ENCODE results near the gene ABLIM2.

Gene ABLIM2

GRCh38 chr4:8158710-8159536 lies at the start of gene ABLIM2:
ABLIM2 (minus strand) TSS chr4:8158813; CDS start chr4:8158689, 124 bp downstream.
- DNase-seq = peak; percentile 85

GRCh38 chr4:8207314-8207713 lies 48.7 kb upstream of the ABLIM2 start:
- no peak for DNase-seq

DNA sequence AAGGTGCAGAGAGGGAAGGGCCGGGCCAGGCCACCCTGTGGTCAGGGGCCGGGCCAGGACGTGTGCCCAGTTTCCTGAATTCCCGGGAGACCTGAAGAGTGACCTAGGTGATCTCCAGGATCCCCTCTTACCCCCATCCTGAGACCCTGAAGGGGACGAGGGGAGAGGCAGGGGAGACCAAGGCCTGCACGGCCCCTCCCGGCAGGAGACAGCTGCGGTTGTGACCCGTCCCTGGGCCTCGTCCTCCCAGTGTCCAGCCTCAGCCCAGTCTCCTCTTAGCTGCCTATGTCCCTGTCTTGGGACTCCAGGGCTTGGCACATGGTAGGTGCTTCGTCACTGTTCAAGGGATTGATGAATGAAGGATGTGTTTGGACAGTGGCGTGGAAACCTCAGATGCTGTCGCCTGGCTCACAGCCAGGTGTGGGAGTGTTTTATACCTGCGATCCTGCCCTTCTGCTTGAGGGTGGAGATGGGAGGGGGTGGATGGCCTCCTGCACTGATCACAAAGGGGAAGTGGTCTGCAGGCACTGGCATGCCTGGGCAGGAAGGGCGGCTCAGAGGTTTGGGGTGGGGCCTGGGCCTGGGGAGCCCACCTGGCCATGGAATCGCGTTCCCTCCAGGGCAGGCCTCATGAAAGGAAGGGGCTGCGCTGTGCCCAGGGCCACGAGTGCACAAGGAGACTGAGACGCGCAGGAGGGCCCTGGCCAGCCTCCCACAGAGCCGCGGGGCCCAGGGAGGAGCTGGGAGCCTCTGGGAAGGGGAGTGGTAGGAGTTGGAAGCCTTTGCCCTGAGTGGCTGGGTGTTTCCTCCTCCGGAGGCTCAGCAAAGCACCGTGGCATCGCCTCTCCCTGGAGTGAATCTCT lies 47.4 kb upstream of the ABLIM2 start:
- DNase-seq = peak; percentile 82

- no peak for DNase-seq
Observed at GRCh38 chr4:8205241-8205707, 46.7 kb upstream of the ABLIM2 start.

GRCh38 chr4:8204576-8205227 lies 46.1 kb upstream of the ABLIM2 start:
- no peak for DNase-seq

GRCh38 chr4:8203817-8204216 lies 45.2 kb upstream of the ABLIM2 start:
- DNase-seq = no peak

- DNase-seq = no peak
Observed at GRCh38 chr4:8203052-8203401, 44.4 kb upstream of the ABLIM2 start.

GRCh38 chr4:8202108-8203051 lies 43.8 kb upstream of the ABLIM2 start:
- no peak for DNase-seq

DNA sequence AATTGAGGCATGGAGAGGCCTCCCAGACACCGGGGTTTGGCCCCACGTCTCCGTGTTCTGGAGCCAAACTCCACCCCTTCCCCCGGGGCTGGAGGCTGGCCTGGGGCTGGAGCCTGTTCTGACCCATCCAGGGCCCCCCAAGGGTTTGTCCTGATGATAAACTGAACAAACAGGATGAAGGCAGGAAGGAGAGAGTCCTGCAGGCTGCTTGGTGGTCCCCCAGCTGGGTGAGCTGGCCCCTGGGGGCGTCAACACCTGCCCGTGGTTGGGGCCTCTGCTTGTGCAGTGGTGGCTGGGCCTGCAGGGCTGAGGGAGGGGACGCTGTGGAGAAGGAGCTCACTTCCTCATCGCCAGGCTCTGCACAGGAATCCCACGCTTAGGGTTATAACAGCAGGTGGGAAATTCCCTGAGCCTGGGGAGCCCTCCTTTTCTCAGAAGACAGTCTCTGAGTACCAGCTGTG lies 42.7 kb upstream of the ABLIM2 start:
- DNase-seq = no peak

- no peak for DNase-seq
Observed at GRCh38 chr4:8200302-8200975, 41.8 kb upstream of the ABLIM2 start.

GRCh38 chr4:8199594-8200301 lies 41.1 kb upstream of the ABLIM2 start:
- no peak for DNase-seq

GRCh38 chr4:8198906-8199593 lies 40.4 kb upstream of the ABLIM2 start, which contains the start of gene SH3TC1:
SH3TC1 (plus strand) TSS chr4:8199290; CDS start chr4:8205195, 5,905 bp downstream.
- no peak for DNase-seq

GRCh38 chr4:8198206-8198905 lies 39.7 kb upstream of the ABLIM2 start:
- DNase-seq = no peak

DNA sequence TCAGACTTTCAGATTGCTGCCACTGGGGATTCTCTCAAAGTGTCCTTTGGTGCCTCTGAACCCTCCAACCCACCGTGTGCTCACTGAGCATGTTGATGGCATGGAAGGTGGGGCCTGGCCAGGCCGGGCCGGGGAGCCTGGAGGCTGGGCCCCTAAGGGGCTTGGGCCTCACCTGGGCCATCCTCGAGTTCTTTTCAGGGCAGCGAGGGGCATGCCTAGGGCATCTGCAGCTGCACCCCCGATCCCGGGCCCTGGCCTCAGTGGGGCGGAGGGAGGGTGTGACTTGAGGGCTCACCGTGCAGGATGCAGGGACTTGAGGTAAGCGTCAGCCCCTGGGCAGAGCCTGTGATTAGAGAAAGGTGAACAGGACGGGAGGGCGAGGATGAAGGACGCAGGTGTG lies 38.9 kb upstream of the ABLIM2 start:
- no peak for DNase-seq

GRCh38 chr4:8195841-8196458 lies 37.3 kb upstream of the ABLIM2 start:
- DNase-seq = no peak

DNA sequence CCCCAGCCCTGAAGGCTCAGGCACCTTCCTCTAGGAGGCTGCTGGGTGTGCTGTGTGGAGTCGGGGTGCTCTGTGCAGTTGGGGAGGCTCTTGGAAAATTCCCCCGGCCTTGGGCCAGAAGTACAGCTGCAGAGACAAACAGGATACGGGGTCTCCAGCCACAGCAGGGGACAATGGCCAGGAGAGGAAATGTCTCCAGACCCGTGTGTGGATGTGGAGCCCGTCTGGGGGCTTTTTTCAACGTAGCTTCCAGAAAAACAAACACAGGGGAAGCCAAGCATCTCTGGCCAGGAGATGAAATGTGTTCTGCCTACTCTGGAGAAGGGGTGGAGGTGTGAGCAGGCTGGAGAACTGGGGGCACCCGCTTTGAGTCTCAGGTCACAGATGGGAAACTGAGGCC lies 36.8 kb upstream of the ABLIM2 start:
- DNase-seq = no peak

DNA sequence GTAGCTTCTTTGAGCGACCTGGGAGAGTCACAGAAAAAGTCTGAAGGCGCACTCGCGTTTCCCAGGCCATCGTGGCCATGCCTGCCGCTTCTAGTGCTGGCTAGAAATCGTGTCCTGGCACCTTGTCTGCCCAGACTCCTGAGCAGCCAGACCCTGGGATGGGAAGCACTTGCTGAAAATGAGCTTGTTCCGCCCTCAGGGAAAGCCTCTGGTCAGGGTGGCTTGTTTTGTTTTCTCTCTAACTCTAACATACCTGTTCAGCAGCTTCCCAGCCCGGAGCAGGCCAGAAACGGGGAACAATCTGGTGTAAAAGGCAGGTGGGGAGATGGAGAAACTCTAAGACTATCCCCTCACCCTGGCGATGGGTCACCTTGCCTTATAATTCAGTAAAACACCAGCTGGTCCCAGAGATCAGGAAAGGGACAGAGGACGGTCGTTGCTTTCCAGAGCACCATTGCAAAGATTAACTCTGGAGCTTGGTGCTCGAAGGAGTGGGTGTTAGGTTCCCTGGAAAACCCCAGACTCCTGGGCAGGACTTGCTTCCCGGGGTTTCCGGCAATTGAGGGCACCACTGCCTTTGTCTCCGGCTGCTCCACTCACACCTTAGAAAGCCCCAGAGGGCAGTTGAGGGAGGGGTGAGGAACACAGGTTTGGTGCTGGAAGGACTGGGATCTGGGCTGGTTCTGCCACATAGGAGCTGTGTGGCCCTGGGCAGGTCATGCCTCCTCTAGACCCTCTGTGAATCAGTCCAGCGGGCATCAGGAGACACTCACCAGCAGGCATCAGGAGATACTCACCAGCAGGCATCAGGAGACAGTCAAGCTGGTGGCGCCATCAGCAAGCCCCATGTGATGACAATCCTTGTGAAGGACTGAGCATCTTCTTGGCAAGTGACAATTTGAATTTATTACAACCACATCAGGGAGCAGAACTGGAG lies 36.0 kb upstream of the ABLIM2 start:
- no peak for DNase-seq
